Hepatocyte (in vitro differentiated cells): ENCODE measurements around the gene SYVN1.

Source experiments
- CTCF ChIP-seq: fragments of 200-600 bp; sonication (generic); IDR thresholded peaks from 2 replicates; pipeline ENCODE4 v1.5.1; 2016; ENCODE audit warnings: antibody characterized with exemption, mild to moderate bottlenecking; ENCODE audit not compliant: poor library complexity
- EZH2 ChIP-seq: fragments of 200-600 bp; sonication (generic); IDR thresholded peaks from 2 replicates; pipeline ENCODE4 v1.6.1; 2016; ENCODE audit warnings: antibody characterized with exemption, mild to moderate bottlenecking, borderline replicate concordance
- EZH2phosphoT487 ChIP-seq: fragments of 200-600 bp; sonication (generic); IDR thresholded peaks from one replicate; pipeline ENCODE4 v1.6.1; 2018; ENCODE audit warnings: antibody characterized with exemption, mild to moderate bottlenecking, low read depth, moderate library complexity; ENCODE audit not compliant: unreplicated experiment, severe bottlenecking

DNA sequence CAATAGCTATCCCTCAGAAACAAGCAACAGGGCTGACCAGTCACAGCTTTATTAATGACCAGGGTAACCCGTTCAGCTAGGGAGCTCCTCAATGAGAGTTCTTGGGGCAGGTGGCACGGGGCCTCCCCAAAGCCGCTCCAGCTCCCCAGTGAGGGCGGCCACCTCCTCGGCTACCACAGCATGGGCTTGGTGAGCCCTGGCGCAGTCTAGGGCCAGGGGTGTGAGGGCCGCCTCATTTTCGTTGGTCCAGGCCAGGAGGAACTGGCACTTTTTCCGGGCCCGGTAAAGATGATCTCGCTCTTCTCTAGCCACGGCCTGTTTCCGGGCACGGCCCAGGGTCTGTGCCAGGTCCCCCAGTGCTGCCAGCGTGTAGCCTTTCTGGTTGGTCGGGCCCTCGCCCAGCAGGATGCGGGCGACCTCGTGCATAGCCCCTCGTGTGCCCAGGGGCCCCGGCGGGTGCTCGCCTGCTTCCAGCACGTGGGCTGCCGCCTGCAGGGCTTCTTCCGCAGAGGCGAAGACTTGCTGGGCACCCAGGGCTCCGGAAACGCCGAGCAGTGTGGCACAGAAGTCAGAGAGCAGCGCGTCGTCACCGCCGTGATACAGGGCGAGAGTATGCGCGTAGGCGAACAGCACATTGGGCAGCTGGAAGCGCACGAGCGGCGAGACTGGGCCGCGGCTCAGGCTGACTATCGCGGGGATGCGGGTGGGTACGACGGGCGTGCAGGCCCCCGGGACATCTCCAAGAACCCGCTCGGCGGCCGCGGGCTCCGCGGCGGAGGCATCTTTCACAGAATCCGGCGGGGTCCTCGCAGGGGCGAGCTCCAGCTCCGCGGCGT, 17.7 kb downstream of the SYVN1 start:
- TF ChIP-seq CTCF (no peak), EZH2phosphoT487 (no peak), EZH2 (no peak)
